GM11168 (cell line): ENCODE measurements around the gene DOCK1.

Source experiments
- in situ Hi-C: fragments of 300-500 bp; cut with MboI; formaldehyde crosslinking; loops from one replicate; pipeline ENCODE4 v1.12.0; 2022; ENCODE audit warnings: low sequenced_read_pairs; ENCODE audit not compliant: unreplicated experiment

The DOCK1 gene

GRCh38 chr10:127357265-127357664 is 452.0 kb downstream of the DOCK1 start:
- in situ Hi-C loops, result no loop called here

- in situ Hi-C loops, result no loop called here
Measured at GRCh38 chr10:127358337-127358736, 453.1 kb downstream of the DOCK1 start.

- in situ Hi-C loops, result no loop called here
Measured at GRCh38 chr10:127364034-127364433, 458.8 kb downstream of the DOCK1 start.

- in situ Hi-C loops, result no loop called here
Measured at GRCh38 chr10:127368101-127368500, 462.9 kb downstream of the DOCK1 start.

- in situ Hi-C loops, result no loop called here
Measured at GRCh38 chr10:127368929-127369328, 463.7 kb downstream of the DOCK1 start.

- in situ Hi-C loops, result no loop called here
Measured at GRCh38 chr10:127370601-127371000, 465.4 kb downstream of the DOCK1 start.

- in situ Hi-C loops, result no loop called here
Measured at GRCh38 chr10:127372361-127372760, 467.1 kb downstream of the DOCK1 start.

- in situ Hi-C loops, result no loop called here
Measured at GRCh38 chr10:127374074-127374680, 468.9 kb downstream of the DOCK1 start.

GRCh38 chr10:127374901-127375300 is 469.7 kb downstream of the DOCK1 start:
- in situ Hi-C loops, result no loop called here

- in situ Hi-C loops, result no loop called here
Measured at GRCh38 chr10:127375461-127375860, 470.2 kb downstream of the DOCK1 start.

GRCh38 chr10:127376071-127376470 is 470.8 kb downstream of the DOCK1 start:
- in situ Hi-C loops, result no loop called here

- in situ Hi-C loops, result no loop called here
Measured at GRCh38 chr10:127378628-127379027, 473.4 kb downstream of the DOCK1 start.

- in situ Hi-C loops, result no loop called here
Measured at GRCh38 chr10:127384532-127384931, 479.3 kb downstream of the DOCK1 start.

GRCh38 chr10:127385066-127385465 is 479.8 kb downstream of the DOCK1 start:
- in situ Hi-C loops, result no loop called here

GRCh38 chr10:127386606-127387327 is 481.5 kb downstream of the DOCK1 start:
- in situ Hi-C loops, result no loop called here

GRCh38 chr10:127391875-127392274 is 486.6 kb downstream of the DOCK1 start:
- in situ Hi-C loops, result no loop called here

GRCh38 chr10:127392351-127393235 is 487.4 kb downstream of the DOCK1 start:
- in situ Hi-C loops, result no loop called here

- in situ Hi-C loops, result no loop called here
Measured at GRCh38 chr10:127398140-127398970, 493.1 kb downstream of the DOCK1 start.

GRCh38 chr10:127398971-127399365 is 493.7 kb downstream of the DOCK1 start:
- in situ Hi-C loops, result no loop called here

GRCh38 chr10:127399668-127400067 is 494.4 kb downstream of the DOCK1 start:
- in situ Hi-C loops, result no loop called here
